GM19372 (cell line): ENCODE data around the gene CEP112.
"Not testable (repeated sequence)": the region's sequence is repeated elsewhere in the genome, so short reads cannot be mapped to it uniquely, and the experiment has no call there.

Experiments used
- ATAC-seq: cut with Tn5 transposase; IDR thresholded peaks from one replicate; pipeline ENCODE4 v1.9.1; 2021; ENCODE audit warnings: mild to moderate bottlenecking, low read depth, moderate library complexity; ENCODE audit not compliant: unreplicated experiment

CEP112 gene

DNA sequence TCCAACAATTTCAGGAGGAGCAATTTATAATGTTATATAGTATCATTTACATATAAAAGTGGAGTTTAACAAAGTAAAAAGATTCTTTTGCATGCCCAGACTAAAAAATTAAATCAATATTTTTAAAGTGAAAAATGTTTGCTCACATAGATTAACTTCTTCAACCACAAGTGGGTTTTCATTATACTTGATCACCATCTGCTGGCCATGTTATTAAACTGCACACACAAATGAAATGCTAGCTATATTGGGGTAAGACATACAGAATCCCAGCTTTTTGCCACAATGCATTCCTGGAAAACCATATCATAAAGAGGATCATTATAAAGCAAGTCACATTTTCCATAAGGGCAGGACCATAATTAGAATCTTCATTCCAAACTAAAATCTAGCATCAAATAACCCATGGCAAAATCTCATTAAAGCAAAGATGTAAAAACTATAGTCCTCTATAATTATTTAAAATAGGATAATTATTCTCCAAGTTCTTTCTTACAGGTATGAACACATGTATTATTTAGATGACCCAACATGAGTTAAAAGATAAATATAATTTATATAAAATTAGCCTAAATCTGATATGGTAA is 26.3 kb downstream of the CEP112 start:
- ATAC-seq: no peak

- not testable (repeated sequence) for ATAC-seq
These were observed 36.9 kb downstream of the CEP112 start for GRCh38 chr17:66155055-66155454.

GRCh38 chr17:66152756-66153155 is 39.2 kb downstream of the CEP112 start:
- no peak for ATAC-seq

GRCh38 chr17:66150708-66151107 is 41.2 kb downstream of the CEP112 start:
- ATAC-seq: no peak

DNA sequence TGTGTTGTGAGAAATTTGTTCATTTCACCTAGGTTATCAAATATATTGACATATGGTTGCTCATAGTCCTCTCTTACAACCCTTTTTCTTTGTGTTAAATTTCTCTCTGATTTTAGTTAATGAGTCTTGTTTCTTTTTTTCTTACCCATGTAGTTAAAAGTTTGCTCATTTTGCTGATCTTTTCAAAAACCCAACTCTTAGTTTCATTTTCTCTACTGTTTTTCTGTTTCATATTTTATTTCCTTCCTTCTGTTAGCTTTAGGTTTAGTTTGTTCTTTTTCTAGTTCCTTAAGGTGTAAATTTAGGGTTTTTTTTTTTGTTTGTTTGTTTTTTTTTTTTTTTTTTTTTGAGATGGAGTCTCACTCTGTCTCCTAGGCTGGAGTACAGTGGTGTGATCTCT is 42.4 kb downstream of the CEP112 start:
- ATAC-seq: no peak

DNA sequence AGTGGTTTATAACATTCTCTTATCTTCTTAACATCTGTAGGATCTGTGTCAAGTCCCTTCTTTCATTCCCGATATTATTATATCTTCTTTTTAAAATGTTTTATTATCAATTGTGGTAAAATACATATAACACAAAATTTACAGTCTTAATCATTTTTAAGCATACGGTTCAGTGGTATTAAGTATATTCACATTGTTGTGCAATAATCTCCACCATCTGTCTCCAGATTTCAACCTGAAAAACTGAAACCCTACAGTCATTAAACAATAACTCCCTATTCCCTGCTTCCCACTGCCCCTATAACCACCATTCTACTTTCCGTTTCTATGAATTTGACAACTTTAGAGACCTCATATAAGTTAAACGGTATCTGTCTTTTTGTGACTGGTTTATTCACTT is 45.5 kb downstream of the CEP112 start:
- no peak for ATAC-seq

DNA sequence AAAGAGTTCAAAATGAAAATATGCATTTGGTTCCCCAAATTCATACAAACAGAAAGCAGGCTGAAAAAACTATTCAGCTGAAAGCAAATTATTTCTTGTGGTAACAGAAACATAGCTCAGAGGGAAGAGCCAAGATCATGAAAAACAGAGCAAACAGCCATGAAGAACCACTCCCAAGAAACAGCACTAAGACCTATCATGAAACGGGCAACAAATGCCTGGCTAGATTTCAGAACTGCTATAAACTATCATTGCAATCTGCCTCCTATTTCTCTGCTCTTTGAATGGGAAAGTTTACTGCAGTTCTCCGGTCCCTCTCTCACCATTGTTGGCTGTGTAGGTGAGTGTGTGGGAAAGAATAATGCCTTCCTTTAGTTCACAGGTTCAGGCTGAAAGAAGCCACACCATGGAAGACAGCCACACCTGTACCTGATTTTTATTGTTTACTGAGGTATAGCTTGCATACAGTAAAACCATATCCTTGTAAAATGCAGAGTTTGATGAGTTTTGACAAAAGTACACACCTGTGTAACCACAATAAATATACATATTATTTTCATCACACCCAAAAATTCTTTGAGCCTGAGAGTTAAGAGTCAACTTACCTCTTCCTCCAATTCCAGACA is 48.2 kb downstream of the CEP112 start:
- no peak for ATAC-seq

DNA sequence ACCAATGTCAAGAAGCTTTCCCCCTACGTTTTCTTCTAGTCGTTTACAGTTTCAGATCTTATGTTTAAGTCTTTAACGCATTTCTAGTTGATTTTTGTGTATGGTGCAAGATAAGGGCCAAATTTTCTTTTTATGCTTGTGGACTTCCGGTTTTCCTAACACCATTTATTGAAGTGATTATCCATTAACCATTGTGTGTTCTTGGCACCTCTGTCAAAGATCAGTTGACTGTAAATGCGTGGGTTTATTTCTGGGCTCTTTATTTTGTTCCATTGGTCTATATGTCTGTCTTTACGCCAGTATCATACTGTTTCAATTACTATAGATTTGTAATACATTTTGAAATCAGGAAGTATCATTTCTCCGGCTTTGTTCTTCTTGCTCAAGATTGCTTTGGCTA is 49.5 kb downstream of the CEP112 start:
- ATAC-seq: no peak

- no peak for ATAC-seq
These were observed 53.8 kb downstream of the CEP112 start for GRCh38 chr17:66138120-66138519.

DNA sequence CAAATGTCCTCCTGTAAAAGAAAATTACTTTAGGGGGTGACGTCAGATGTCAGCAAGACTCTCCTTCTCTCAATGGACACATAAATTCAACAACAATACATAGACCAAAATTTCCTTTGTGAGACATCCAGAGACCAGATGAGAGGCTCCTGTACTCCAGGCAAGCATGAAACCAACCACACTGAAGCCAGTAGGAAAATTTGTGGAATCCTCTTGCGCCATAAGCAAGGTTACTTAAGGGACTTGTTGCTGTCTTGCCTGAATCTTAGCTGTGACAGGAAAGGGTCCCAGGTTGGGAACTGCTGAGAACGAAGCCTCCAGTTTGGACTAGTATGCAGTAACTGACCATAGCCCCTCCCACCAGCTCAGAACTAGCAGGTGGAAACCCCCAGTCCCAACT is 56.0 kb downstream of the CEP112 start:
- no peak for ATAC-seq

DNA sequence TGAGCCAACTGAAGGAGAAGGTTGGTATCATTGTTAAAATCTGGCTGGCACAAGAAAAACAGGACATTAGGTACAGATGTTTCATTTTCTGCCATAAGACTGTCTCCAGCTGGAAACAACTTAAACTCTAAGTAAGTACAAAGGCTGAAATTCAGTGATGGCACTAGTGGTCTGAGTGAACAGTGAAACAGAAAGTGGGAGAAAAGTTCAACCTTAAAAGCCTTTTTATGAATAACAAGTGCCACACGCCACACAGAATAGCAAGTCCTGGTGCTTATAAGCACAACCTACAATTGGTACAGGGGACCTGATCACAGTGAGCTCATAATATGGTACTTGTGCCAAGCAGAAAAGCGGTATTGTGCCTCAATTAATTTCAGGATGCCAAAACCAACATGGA is 56.7 kb downstream of the CEP112 start:
- ATAC-seq: no peak

GRCh38 chr17:66129759-66130158 is 62.2 kb downstream of the CEP112 start:
- no peak for ATAC-seq

DNA sequence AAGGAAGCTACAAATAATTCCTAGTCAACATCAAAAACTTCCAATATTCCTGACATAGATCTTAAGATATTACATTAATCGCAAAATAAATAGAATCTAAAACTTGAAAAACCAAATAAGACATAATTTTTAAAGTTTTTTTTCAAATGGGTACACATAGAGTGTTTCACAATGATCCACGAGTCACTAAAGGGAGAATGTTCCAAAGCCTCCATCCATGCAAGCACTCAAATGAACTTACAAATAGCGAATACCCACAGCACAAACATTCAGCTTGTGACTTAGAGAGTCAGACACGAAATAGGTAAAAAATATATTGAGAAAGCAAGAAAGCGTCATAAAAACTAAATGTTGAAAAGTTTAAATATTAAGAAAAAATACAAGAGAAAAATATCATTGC is 65.7 kb downstream of the CEP112 start:
- no peak for ATAC-seq

DNA sequence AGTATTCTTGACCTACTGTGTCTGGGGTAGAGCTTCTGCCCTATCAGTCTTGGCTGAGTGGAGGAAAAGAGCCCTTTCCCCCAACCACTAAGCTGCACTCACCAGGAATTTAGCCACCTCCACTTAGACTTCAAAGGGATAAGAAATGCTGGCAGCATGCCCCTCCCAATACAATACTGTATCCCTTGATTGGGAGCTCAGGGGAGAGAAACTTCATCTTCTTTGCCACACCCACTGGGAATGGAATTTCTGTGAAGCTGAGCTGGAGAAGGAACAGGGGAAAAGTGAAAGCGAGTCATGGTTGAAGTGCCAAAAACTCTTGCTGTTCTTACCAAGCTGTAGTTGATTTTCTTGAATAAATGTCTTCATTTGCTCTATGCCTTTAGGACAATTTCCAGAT is 68.8 kb downstream of the CEP112 start:
- ATAC-seq: no peak

- ATAC-seq: no peak
These were observed 76.7 kb downstream of the CEP112 start for GRCh38 chr17:66115246-66115645.

DNA sequence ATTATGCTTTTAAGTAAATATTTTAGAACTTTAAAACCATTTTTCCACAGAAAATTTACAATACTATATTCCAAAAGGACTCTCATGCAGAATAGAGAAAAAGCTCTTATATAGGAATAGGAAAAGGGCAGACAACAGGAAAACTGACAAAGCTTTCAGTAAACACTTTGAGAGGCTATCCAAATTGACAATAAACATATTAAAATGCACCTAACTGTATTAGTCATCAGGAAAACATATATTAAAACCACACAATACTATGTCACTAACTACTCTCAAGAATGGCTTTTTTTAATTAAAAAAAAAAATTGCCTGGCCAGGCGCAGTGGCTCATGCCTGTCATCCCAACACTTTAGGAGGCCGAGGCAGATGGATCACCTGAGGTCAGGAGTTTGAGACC is 77.3 kb downstream of the CEP112 start:
- ATAC-seq: no peak

DNA sequence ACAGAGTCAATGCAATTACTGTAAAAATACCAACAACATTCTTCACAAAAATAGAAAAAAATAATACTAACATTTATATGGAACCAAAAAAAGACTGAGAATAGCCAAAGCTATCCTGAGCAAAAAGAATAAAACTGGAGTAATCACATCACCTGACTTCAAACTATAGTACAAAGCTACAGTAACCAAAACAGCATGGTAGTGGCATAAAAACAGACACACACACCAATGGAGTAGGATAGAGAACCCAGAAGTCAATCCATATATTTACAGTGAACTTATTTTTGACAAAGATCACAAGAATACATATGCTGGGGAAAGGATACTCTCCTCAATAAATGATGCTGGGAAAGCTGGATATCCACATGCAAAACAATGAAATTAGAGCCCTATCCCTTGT is 84.2 kb downstream of the CEP112 start:
- no peak for ATAC-seq

GRCh38 chr17:66098040-66098439 is 93.9 kb downstream of the CEP112 start:
- ATAC-seq: no peak

GRCh38 chr17:66094727-66095126 is 97.2 kb downstream of the CEP112 start:
- no peak for ATAC-seq

DNA sequence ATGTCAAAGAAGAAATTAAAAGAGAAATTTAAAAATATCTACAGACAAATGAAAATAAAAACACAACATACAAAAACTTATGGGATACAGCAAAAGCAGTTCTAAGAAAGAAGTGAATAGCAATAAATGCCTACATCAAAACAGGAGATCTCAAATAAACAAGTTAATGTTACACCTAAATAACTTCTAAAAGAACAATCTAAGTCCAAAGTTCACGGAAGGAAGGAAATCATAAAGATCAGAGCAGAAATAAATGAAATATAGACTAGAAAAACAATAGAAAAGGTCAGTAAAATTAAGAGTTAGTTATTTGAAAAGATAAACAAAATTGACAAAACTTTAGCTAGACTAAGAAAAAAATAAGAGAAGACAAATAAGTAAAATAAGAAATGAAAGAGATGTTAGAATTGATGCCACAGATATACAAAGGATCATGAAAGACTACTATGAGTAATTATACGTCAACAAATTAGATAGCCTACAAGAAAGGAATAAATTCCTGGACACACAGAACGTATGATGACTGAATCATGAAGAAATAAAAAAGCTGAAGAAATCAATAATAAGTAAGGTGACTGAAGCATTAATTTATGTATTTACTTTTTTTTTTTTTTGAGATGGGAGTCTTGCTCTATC is 100.4 kb downstream of the CEP112 start:
- ATAC-seq: no peak

DNA sequence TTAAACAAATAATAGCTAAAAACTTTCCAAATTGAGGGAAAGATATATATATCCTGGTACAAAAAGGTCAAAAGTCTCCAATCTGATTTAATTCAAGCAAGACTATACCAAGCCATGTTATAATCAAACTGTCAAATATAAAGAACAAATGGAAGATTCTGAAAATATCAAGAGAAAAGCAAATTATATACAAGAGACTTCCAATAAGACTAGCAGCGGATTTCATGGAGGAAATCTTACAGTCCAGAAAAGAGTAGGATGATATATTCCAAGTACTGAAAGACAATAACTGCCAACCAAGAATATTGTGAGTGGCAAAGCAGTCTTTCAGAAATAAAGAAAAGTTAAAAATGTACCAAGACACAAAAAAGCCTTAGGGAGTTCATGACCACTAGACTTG is 102.2 kb downstream of the CEP112 start:
- ATAC-seq: no peak

DNA sequence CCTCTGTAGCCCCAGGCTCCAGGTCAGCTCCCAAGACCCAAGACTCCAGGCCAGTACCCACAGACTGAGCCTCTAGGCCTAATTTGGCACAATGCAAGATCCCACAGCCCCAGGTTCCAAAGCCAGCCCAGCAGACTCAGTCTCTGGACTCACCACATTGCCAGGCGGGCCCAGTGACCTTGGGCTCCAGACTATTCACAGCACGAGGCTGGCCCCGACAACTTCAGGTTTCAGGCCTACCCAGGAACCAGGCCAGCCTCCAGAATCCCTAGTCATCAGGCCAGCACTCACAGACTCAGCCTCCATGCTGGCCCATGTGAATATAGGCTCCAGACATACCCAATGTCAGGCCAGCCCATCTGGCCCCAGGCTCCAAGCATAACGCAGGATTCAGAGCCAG is 103.8 kb downstream of the CEP112 start:
- no peak for ATAC-seq
